Panc1 (cell line): ENCODE results near the gene GALNT18. TPM values are rescaled to one million over a fixed set of nuclear protein-coding genes. Genes with fewer than 3 reads are reported as not detected.

Source experiments
- ATAC-seq: fragments of 200-7000 bp; cut with Tn5 transposase; 2 replicates; pipeline ENCODE4 v1.9.1; 2020; ENCODE audit warnings: mild to moderate bottlenecking, moderate library complexity
- BruUV-seq: library from RNA; stranded (reverse); fragments of 400-500 nt; replicated peaks from 2 replicates; lab custom pipeline; 2021; lab: Mats Ljungman, UMichigan
- CTCF ChIA-PET: fragments of 300-600 bp; sonication (Branson Sonifier 250); formaldehyde crosslinking; loops from one replicate; lab custom pipeline; 2022; ENCODE audit warnings: antibody characterized with exemption; lab: Charles Lee
- POLR2A ChIA-PET: fragments of 300-600 bp; sonication (Branson Sonifier 250); formaldehyde crosslinking; loops from one replicate; lab custom pipeline; 2022; ENCODE audit warnings: antibody characterized with exemption; lab: Charles Lee
- DNase-seq: peaks from one replicate; pipeline ENCODE4 v3.0.0-alpha.2; 2010; ENCODE audit warnings: low read depth, low spot score
- H3K27ac ChIP-seq: 2 replicates; pipeline ENCODE4 v1.5.1; 2011; ENCODE audit warnings: mild to moderate bottlenecking, low read length, inconsistent platforms
- H3K27me3 ChIP-seq: fragments of 200-500 bp; sonication (Bioruptor generic); 2 replicates; pipeline ENCODE4 v1.6.0; 2014; ENCODE audit warnings: low read length, inconsistent platforms; ENCODE audit not compliant: control insufficient read depth, insufficient read depth
- H3K36me3 ChIP-seq: fragments of 200-500 bp; sonication (Bioruptor generic); 2 replicates; pipeline ENCODE4 v1.5.1; 2014; ENCODE audit warnings: inconsistent platforms, mild to moderate bottlenecking, low read length, moderate library complexity; ENCODE audit not compliant: control insufficient read depth, insufficient read depth
- H3K4me1 ChIP-seq: 2 replicates; pipeline ENCODE4 v1.5.1; 2011; ENCODE audit warnings: inconsistent platforms, mild to moderate bottlenecking, low read length, moderate library complexity; ENCODE audit not compliant: control insufficient read depth, insufficient read depth
- H3K4me3 ChIP-seq, 2 experiments: 2 replicates each; pipeline ENCODE4 v1.5.1; 2011 to 2012; ENCODE audit warnings: low read depth in 2 of 2, low read length in 2 of 2, mild to moderate bottlenecking in 2 of 2, inconsistent platforms in 1 of 2, moderate library complexity in 1 of 2
- H3K9me3 ChIP-seq: fragments of 200-500 bp; sonication (Bioruptor generic); 2 replicates; pipeline ENCODE4 v1.5.1; 2014; ENCODE audit warnings: low read depth, mild to moderate bottlenecking, inconsistent platforms, low read length, moderate library complexity; ENCODE audit not compliant: control insufficient read depth, insufficient read depth
- POLR2AphosphoS5 ChIP-seq: IDR thresholded peaks from 2 replicates; pipeline ENCODE4 v1.6.1; 2012; ENCODE audit warnings: mild to moderate bottlenecking, low read depth, low read length, moderate library complexity
- SIN3A ChIP-seq: IDR thresholded peaks from 2 replicates; pipeline ENCODE4 v1.6.1; 2012; ENCODE audit warnings: low read depth, mild to moderate bottlenecking, low read length, moderate library complexity, borderline replicate concordance; ENCODE audit not compliant: insufficient read depth
- TCF7L2 ChIP-seq: IDR thresholded peaks from 2 replicates; pipeline ENCODE4 v1.6.1; 2011; ENCODE audit warnings: mild to moderate bottlenecking, low read depth, low read length, inconsistent platforms
- in situ Hi-C: cut with HindIII; loops from 2 replicates; pipeline ENCODE4 v1.10.0; 2016; ENCODE audit warnings: low sequenced_read_pairs, low pct_unique_long_range_greater_than_20kb
- intact Hi-C: fragments of 100-400 bp; cut with micrococcal nuclease; formaldehyde crosslinking; loops from one replicate; pipeline ENCODE4 v1.10.0; 2022; ENCODE audit not compliant: unreplicated experiment
- total RNA-seq: library from RNA; stranded (reverse); gene quantifications from one replicate; pipeline ENCODE4 v1.2.1, GENCODE V29; 2021; ENCODE audit not compliant: unreplicated experiment
- TF ChIP-seq, protein P1 (sequence below), 2 experiments: IDR thresholded peaks; 2 replicates each; pipeline ENCODE4 v1.6.1; 2011 to 2012; ENCODE audit warnings: low read depth in 2 of 2, control low read depth in 1 of 2, low read length in 1 of 2, mild to moderate bottlenecking in 1 of 2, moderate library complexity in 1 of 2; ENCODE audit not compliant: insufficient read depth in 1 of 2
- TF ChIP-seq, protein P2 (sequence below): fragments of 450-650 bp; IDR thresholded peaks from 2 replicates; pipeline ENCODE4 v1.5.1; 2017; ENCODE audit warnings: mild to moderate bottlenecking

GALNT18 gene
- total RNA-seq, 1 experiment from 2014 or later = 8.6 TPM

DNA sequence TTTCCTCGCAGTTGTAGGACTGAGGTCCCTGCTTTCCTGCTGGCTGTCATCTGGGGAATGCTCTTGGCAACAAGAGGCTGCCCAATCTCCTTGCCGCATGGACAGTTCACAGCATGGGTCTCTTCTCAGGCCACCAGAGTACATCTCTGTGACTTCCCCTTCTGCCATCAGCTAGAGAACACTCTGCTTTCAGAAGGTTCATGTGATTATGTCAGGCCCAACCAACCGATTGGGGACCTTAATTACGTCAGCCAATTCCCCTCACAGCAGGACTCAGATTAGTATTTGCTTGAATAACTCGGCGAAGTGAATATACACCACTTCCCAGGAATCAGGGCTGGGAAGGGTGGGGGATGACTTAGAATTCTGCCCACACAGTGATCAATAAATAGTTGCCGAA is 206.8 kb downstream of the GALNT18 start:
- H3K27me3 ChIP-seq = no peaks in the 10 kb centered on the region
- H3K9me3 ChIP-seq = no peaks in the 10 kb centered on the region
- intact Hi-C loops (no loop called here), in situ Hi-C loops (no loop called here)
- no peaks in the 10 kb centered on the region for H3K36me3 ChIP-seq
- DNase-seq (no peak), ATAC-seq (no peak)
- H3K4me3 ChIP-seq = no peak overlapping the region
- TF ChIP-seq, protein P1, sequence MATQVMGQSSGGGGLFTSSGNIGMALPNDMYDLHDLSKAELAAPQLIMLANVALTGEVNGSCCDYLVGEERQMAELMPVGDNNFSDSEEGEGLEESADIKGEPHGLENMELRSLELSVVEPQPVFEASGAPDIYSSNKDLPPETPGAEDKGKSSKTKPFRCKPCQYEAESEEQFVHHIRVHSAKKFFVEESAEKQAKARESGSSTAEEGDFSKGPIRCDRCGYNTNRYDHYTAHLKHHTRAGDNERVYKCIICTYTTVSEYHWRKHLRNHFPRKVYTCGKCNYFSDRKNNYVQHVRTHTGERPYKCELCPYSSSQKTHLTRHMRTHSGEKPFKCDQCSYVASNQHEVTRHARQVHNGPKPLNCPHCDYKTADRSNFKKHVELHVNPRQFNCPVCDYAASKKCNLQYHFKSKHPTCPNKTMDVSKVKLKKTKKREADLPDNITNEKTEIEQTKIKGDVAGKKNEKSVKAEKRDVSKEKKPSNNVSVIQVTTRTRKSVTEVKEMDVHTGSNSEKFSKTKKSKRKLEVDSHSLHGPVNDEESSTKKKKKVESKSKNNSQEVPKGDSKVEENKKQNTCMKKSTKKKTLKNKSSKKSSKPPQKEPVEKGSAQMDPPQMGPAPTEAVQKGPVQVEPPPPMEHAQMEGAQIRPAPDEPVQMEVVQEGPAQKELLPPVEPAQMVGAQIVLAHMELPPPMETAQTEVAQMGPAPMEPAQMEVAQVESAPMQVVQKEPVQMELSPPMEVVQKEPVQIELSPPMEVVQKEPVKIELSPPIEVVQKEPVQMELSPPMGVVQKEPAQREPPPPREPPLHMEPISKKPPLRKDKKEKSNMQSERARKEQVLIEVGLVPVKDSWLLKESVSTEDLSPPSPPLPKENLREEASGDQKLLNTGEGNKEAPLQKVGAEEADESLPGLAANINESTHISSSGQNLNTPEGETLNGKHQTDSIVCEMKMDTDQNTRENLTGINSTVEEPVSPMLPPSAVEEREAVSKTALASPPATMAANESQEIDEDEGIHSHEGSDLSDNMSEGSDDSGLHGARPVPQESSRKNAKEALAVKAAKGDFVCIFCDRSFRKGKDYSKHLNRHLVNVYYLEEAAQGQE (IDR thresholded peaks at IDR 0.05; ENCODE audit: insufficient read depth in 1 of 2, low read depth in 2 of 2, low read length in 1 of 2) = no peak
- TF ChIP-seq SIN3A (no peak), TCF7L2 (no peak), POLR2AphosphoS5 (no peak)
- TF ChIP-seq, protein P2, sequence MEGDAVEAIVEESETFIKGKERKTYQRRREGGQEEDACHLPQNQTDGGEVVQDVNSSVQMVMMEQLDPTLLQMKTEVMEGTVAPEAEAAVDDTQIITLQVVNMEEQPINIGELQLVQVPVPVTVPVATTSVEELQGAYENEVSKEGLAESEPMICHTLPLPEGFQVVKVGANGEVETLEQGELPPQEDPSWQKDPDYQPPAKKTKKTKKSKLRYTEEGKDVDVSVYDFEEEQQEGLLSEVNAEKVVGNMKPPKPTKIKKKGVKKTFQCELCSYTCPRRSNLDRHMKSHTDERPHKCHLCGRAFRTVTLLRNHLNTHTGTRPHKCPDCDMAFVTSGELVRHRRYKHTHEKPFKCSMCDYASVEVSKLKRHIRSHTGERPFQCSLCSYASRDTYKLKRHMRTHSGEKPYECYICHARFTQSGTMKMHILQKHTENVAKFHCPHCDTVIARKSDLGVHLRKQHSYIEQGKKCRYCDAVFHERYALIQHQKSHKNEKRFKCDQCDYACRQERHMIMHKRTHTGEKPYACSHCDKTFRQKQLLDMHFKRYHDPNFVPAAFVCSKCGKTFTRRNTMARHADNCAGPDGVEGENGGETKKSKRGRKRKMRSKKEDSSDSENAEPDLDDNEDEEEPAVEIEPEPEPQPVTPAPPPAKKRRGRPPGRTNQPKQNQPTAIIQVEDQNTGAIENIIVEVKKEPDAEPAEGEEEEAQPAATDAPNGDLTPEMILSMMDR = no peak
- BruUV-seq = no TSS peak
- ChIA-PET CTCF (no interaction called here), POLR2A (no interaction called here)
- no peak overlapping the region for H3K27ac ChIP-seq
- no peaks in the 10 kb centered on the region for H3K4me1 ChIP-seq

DNA sequence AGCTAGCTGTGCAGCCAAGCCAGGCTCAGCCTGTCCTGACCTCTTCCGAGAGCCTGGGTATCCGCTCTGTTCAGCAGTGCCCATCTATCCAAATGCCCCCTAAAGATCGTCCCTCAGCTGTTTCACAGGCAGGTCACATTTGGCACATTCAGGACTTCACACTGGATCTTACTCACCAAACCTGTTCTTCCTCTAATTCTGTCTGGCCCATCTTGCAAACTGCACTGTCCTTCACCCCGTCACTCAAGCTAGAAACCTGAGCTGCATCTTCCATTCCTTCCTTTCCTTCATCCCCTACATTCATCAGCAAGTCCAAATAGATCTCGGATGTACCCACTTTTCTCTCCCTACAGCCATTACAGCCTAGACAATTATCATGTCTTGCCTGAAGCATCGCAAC is 208.0 kb downstream of the GALNT18 start:
- TF ChIP-seq POLR2AphosphoS5 (no peak), SIN3A (no peak)
- TF ChIP-seq, protein P2 = no peak
- intact Hi-C loops = no loop called here
- no peak overlapping the region for H3K27ac ChIP-seq
- ChIA-PET POLR2A (no interaction called here), CTCF (no interaction called here)
- H3K36me3 ChIP-seq = no peaks in the 10 kb centered on the region
- ATAC-seq = no peak
- no peaks in the 10 kb centered on the region for H3K27me3 ChIP-seq
- H3K9me3 ChIP-seq = no peaks in the 10 kb centered on the region
- BruUV-seq = no TSS peak
- H3K4me1 ChIP-seq = no peaks in the 10 kb centered on the region
- no peak overlapping the region for H3K4me3 ChIP-seq
- in situ Hi-C loops = no loop called here
- no peak for DNase-seq
